T-helper 9 cell (primary cell): ENCODE measurements around the gene CD37.
A peak's percentile ranks its signal among the peaks of the same experiment; 100 is the strongest.

Experiments used
- DNase-seq: peaks from one replicate; pipeline ENCODE4 v3.0.0-alpha.2; 2020

CD37 gene

DNA sequence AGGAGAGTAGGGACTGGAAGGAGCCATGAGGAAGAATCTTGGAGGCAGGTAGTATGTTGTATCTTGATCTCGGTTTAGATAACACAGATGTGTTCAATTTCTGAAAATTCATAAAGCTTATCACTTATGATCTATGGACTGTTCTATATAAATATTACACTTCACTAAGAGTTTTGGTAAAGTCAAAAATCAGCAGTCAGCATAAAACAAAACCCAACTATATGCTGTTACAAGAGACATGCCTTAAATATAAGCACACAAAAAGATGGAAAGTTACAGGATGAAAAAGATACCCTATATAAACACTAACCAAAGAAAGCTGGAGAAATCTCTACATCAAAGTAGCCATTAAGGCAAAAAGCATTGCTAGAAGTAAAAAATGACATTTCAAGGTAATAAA is 48.4 kb downstream of the CD37 start:
- DNase-seq: no peak

DNA sequence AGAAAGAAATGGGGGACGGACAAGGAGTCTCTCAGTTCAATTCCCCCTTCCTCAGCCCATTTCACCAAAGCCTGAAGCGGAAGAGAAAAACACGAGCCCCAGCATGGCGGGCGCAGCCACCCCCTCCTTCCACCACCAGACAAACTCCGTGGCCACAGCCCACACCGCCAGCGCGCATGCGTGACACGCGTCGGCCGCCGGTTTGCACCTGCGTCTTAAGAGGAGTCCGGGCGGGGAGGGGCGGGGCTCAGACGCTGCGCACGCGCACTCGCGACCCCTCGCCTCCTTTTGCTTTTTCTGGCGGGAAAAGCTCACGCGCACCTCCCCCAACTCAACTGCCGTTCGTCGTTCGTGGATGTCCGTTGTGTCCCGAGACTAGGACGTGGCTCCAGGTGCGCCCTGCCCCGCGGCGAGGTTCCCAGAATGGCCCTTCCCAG is 52.7 kb downstream of the CD37 start, which contains the start of gene KASH5:
TSS of gene KASH5 (plus strand) at position 314 of the 437 bp plus-strand sequence. CDS start 2,635 bp downstream, outside the sequence.
- peak; percentile 64 for DNase-seq

DNA sequence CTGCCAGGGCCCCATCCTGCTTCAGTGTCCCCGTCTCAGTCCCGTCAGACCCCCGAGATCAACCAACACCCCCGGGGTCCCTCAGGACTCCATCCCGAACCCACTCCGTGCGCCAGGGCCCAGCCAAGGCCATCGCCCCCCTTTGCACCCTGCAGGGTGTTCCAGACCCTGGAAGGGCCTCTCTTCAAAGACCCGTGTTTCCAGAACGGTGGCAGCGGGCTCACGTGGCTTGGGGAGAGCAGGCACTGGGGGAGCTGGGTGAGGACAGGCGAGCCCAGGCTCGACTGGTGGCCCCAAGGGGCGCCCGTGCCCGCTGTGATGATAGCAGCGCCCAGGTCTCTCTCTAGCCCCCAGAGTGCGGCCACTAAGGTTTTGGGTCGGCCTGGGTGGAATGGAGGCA is 54.2 kb downstream of the CD37 start:
- DNase-seq: no peak
